LNCaP clone FGC (cell line): ENCODE data around the gene ELAVL4.

ENCODE experiments used
- DNase-seq: peaks from one replicate; pipeline ENCODE4 v3.0.0-alpha.2; 2011; ENCODE audit warnings: low read depth
- H3K4me3 ChIP-seq: 2 replicates; pipeline ENCODE4 v1.5.1; 2011; ENCODE audit warnings: mild to moderate bottlenecking, low read depth, low read length, control low read depth
- CTCF ChIP-seq: IDR thresholded peaks from 2 replicates; pipeline ENCODE4 v1.5.1; 2012; ENCODE audit warnings: mild to moderate bottlenecking; ENCODE audit not compliant: control insufficient read depth, insufficient read depth; ENCODE audit errors: extremely low read depth

Gene ELAVL4

GRCh38 chr1:50209749-50210148 is 101.0 kb downstream of the ELAVL4 start:
- TF ChIP-seq CTCF = no peak
- H3K4me3 ChIP-seq = no peak overlapping the region
- DNase-seq = no peak

- DNase-seq = no peak
These were observed 104.8 kb downstream of the ELAVL4 start for GRCh38 chr1:50213505-50213904.

DNA sequence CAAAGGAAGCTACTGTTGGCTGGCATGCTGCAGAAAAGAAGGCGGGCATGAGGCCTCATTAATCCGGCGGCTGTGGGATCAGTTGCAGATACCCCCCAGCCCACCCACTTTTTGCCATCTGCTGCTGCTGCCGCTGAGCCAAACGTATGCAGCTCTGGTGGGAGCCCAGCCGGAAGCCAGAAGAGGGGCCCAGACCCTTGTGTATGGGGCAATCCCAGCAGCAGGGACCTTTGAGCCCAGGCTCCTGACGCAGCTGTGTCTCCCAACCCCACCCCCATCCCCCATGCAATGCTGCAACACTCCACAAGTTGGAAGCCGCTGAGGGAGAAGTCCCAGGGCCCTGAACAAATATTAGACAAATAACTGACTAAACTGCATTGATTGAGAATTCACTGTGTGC is 106.0 kb downstream of the ELAVL4 start:
- no peak overlapping the region for H3K4me3 ChIP-seq
- no peak for DNase-seq
- TF ChIP-seq CTCF = no peak

More at GRCh38 chr1:50213505-50213904, 104.8 kb downstream of the ELAVL4 start:
- TF ChIP-seq CTCF = no peak
- H3K4me3 ChIP-seq = no peak overlapping the region

DNA sequence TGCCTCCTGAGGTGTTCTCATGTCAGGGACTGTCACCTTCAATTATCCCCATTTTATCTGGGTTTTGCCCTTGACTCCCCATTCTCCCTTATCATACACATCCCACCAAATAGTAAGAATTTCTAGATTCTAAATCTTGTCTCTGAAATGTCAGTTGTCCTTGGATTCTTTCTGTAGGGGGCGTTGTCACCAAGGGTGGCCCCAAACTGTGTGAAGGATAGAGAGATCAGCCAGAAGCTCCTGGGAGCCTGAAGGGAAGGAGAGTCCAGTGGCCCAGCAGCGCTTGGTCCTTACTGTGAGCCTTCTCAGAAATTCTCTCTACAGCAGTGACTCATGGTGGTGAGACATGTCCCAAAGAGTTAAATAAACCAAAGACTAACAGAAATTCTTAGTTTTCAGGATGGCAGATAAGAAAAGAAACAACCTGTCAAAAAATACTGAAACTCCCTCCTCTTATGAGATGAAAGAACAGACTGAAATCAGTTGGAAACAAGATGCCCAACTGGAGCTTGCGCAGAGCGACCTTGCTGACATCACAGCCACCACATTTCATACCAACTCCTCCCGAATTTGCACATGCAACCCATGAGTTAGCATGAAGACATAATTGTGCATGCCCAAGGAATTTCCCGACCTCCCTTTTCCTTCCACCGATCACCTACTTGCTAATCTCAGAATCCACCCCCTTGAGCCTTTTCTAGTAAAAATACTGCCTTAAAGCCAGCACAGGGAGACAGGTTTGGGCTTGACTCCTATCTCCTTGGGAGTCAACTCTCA is 109.8 kb downstream of the ELAVL4 start:
- TF ChIP-seq CTCF = no peak
- no peak for DNase-seq
- H3K4me3 ChIP-seq = no peak overlapping the region

DNA sequence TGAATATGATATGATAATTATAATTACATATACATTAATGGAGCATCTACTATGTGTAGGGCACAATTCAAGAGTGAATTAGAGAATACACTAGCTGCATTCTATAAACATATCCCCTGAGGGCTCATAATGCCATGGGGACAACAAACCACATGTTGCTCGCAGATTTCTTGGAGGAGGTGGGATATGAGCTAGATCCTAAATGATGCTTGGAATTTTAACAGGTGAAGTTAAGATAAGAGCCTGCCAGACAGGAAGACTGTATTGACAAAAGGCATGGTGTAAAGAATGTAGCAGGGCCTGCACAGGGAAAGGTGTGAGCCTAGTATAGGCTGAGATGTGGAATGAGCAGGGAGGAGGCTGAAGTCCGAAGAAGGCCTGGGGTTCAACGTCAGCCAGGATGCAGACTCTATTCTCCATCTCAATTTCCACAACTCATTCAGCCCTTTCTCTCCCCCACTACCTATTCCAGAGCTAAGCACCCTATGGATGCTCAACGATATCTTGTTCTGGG is 120.2 kb downstream of the ELAVL4 start:
- H3K4me3 ChIP-seq = no peak overlapping the region
- TF ChIP-seq CTCF = no peak
- no peak for DNase-seq

DNA sequence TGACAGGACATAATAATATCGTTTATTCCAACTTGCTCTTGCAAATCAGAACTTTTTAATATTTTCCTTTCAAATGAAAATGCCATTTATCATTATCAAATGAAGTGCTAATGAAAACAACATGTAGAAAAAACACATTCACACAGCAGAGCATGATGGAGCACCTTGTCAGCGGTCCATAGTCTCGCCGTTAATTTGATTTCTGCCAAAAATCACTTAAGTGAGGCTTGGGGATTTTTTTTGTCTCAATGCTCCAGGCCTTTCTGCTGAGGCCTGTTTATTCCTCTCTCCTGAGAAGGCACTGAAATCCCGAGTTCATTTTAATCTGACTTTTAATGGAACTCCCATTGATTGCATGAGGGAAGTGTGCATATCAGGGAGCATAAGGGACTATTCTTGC is 122.5 kb downstream of the ELAVL4 start:
- no peak for DNase-seq
- no peak for TF ChIP-seq CTCF
- H3K4me3 ChIP-seq = no peak overlapping the region

- TF ChIP-seq CTCF = no peak
- DNase-seq = no peak
- no peak overlapping the region for H3K4me3 ChIP-seq
These were observed 123.6 kb downstream of the ELAVL4 start for GRCh38 chr1:50232336-50232735.
